ENCODE data around the gene RBM10. TPM values are rescaled to one million over a fixed set of nuclear protein-coding genes. Genes with fewer than 3 reads are reported as not detected.

The RBM10 gene
- total RNA-seq, 1 donor from 2014 or later, result 64.6 TPM

GRCh38 chrX:47217852-47218279 is 72.8 kb downstream of the RBM10 start:
- Mint-ChIP-seq H3K4me1 (peaks cover 37% of the 10 kb centered on the region), H3K27ac (peak overlapping the region; percentile 99), H3K36me3 (ENCODE audit: low read depth) (peaks cover 53% of the 10 kb centered on the region), H3K4me3 (peak overlapping the region; percentile 92), H3K27me3 (no peaks in the 10 kb centered on the region), H3K9me3 (no peaks in the 10 kb centered on the region)
- intact Hi-C loops (cut with micrococcal nuclease), result loop anchor here (1.0 to 5.0 kb wide), 7 partner anchors 15 to 1699 kb away; partner anchors contain the start of genes ELK1, PIM2, RBM10 and UBA1
- DNase-seq, result peak; percentile 98

DNA sequence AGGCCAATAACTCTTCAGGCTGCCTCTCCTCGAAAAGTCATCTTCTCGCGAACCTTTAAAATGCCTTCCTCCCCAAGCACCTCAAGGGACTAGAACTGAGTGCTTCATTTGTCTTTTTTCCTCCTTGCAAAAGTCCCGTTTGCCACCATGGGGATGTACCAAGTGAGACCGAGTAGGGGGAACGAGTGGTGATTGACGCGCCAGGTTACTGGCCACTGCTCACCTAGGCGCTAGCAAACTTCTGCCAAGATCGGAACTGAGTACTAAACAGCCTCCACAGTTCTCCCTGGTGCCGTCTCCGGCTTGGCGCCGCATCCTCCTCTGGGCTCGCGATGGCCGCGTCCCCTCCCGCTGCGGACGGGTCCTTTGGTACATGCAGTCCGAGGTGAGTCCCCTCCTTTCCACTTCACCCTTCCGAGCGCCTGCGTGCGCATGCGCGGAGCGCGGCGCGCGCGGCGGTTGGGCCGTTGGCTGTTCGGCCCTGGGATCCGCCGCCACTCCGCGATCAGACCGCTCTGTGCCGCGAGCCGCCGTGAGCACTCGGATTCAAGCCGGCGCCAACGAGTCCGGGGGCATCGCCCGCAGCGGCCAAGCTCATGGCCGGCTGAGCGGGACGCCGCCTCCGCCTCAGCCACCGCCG is 73.4 kb downstream of the RBM10 start, which contains the start of gene CDK16:
Gene CDK16 (plus strand): TSS at position 402 of the 640 bp plus-strand sequence. CDS start 4,877 bp downstream, outside the sequence.
- DNase-seq, result peak; percentile 93
- H3K9me3 Mint-ChIP-seq, result no peaks in the 10 kb centered on the region
- H3K27ac Mint-ChIP-seq, result peak within 1 kb of the TSS; percentile 99
- intact Hi-C loops (cut with micrococcal nuclease), result loop anchor here (1.0 to 5.0 kb wide), 5 partner anchors 15 to 1699 kb away; partner anchors contain the start of genes ELK1, PIM2, RBM10 and USP11
- H3K4me3 Mint-ChIP-seq, result peak within 1 kb of the TSS; percentile 92
- H3K27me3 Mint-ChIP-seq, result no peaks in the 10 kb centered on the region
- H3K36me3 Mint-ChIP-seq (ENCODE audit: low read depth), result peaks cover 50% of the 10 kb centered on the region
- peaks cover 37% of the 10 kb centered on the region for H3K4me1 Mint-ChIP-seq

- Mint-ChIP-seq H3K9me3 (no peaks in the 10 kb centered on the region), H3K36me3 (ENCODE audit: low read depth) (peaks cover 49% of the 10 kb centered on the region), H3K27me3 (no peaks in the 10 kb centered on the region), H3K4me1 (peaks cover 36% of the 10 kb centered on the region), H3K4me3 (peak overlapping the region; percentile 92), H3K27ac (peak overlapping the region; percentile 92)
- intact Hi-C loops (cut with micrococcal nuclease), result loop anchor here (1.0 to 5.0 kb wide), 5 partner anchors 14 to 1698 kb away; partner anchors contain the start of genes ELK1, PIM2, RBM10 and USP11
- DNase-seq, result peak; percentile 87
Observed at GRCh38 chrX:47218920-47219815, 74.1 kb downstream of the RBM10 start.

DNA sequence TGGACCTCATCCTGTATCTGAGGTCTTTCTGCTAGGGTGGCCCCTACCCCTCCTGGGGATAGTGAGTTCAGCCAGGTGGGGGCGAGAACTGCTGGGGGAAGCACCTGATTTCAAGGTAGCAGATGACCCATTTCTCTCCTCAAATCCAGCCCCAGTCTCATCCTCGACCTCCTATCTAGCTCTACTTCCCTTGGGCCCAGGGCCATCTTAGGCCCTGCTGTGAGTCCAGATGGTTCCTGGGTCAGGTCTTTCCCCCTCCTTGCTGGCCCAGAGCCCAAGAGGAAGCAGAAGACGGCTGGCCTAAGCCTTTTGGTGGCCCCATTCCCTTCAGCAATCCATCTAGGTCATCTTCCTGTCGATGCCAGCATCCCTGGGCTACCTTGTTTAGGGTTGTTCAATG is 76.7 kb downstream of the RBM10 start:
- peaks cover 30% of the 10 kb centered on the region for H3K4me1 Mint-ChIP-seq
- no peak overlapping the region for H3K4me3 Mint-ChIP-seq
- peaks cover 42% of the 10 kb centered on the region for H3K36me3 Mint-ChIP-seq (ENCODE audit: low read depth)
- peak overlapping the region; percentile 62 for H3K27ac Mint-ChIP-seq
- DNase-seq, result no peak
- no peaks in the 10 kb centered on the region for H3K9me3 Mint-ChIP-seq
- H3K27me3 Mint-ChIP-seq, result no peaks in the 10 kb centered on the region
- intact Hi-C loops (cut with micrococcal nuclease), result no loop called here

DNA sequence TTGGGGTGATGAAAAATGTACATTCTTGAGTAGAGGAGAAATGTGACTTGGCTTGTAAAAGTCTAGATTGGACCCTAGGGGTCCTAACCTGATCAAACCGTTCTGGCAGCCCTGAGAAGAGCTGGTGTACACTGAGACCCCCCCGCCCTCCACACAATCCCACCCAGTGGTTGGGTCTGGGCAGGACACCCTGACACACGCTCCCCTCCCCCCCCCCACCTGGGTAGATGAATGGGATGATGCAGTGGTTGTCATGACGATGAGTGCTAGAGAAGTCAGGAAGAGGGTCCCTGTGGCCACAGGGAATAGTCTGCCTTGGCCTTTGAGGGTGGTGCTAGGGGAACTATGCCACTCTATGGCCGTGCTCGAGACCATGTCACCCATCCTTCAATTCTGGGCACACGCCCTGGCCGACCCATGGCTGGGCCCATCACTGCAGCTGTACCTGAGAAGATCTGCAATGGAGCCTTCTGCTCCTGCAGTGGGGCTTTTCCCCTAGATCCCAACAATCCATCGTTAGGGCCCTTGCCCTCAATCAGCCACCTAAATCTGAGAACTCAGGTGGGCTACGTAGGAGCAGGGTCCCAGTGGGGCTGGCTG is 77.8 kb downstream of the RBM10 start:
- intact Hi-C loops (cut with micrococcal nuclease), result no loop called here
- peaks cover 21% of the 10 kb centered on the region for H3K4me1 Mint-ChIP-seq
- DNase-seq, result no peak
- H3K27ac Mint-ChIP-seq, result no peak overlapping the region
- no peaks in the 10 kb centered on the region for H3K9me3 Mint-ChIP-seq
- H3K4me3 Mint-ChIP-seq, result no peak overlapping the region
- H3K36me3 Mint-ChIP-seq (ENCODE audit: low read depth), result peaks cover 39% of the 10 kb centered on the region
- no peaks in the 10 kb centered on the region for H3K27me3 Mint-ChIP-seq

- Mint-ChIP-seq H3K4me3 (no peak overlapping the region), H3K9me3 (no peaks in the 10 kb centered on the region), H3K27me3 (no peaks in the 10 kb centered on the region), H3K4me1 (peaks cover 21% of the 10 kb centered on the region), H3K36me3 (ENCODE audit: low read depth) (peaks cover 44% of the 10 kb centered on the region), H3K27ac (no peak overlapping the region)
- intact Hi-C loops (cut with micrococcal nuclease), result no loop called here
- DNase-seq, result no peak
Observed at GRCh38 chrX:47223476-47224250, 78.6 kb downstream of the RBM10 start.

- no peaks in the 10 kb centered on the region for H3K9me3 Mint-ChIP-seq
- H3K27me3 Mint-ChIP-seq, result no peaks in the 10 kb centered on the region
- peaks cover 19% of the 10 kb centered on the region for H3K4me1 Mint-ChIP-seq
- no peak overlapping the region for H3K27ac Mint-ChIP-seq
- peaks cover 43% of the 10 kb centered on the region for H3K36me3 Mint-ChIP-seq (ENCODE audit: low read depth)
- intact Hi-C loops (cut with micrococcal nuclease), result no loop called here
- no peak for DNase-seq
- H3K4me3 Mint-ChIP-seq, result no peak overlapping the region
Observed at GRCh38 chrX:47224266-47224895, 79.4 kb downstream of the RBM10 start.

DNA sequence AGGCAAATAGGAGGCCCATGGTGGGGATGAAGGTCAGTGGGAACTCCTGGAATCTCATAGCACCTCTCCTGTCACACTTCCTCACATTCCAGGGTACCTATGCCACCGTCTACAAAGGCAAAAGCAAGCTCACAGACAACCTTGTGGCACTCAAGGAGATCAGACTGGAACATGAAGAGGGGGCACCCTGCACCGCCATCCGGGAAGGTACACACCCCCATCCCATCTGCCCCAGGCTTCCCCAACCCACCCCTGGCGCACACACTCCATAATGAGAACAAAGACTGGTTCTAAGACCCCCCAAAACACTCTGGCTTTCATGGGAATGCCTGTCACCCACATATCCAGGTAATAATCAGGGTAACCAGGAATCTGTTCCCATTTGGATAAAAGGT is 79.9 kb downstream of the RBM10 start:
- Mint-ChIP-seq H3K27ac (no peak overlapping the region), H3K4me1 (peaks cover 15% of the 10 kb centered on the region), H3K36me3 (ENCODE audit: low read depth) (peaks cover 43% of the 10 kb centered on the region), H3K9me3 (peaks cover under 1% of the 10 kb centered on the region), H3K4me3 (no peak overlapping the region), H3K27me3 (no peaks in the 10 kb centered on the region)
- DNase-seq, result no peak
- intact Hi-C loops (cut with micrococcal nuclease), result no loop called here

GRCh38 chrX:47226071-47226470 is 81.0 kb downstream of the RBM10 start:
- Mint-ChIP-seq H3K27me3 (no peaks in the 10 kb centered on the region), H3K9me3 (peaks cover 4% of the 10 kb centered on the region), H3K27ac (no peak overlapping the region), H3K4me1 (peaks cover 6% of the 10 kb centered on the region), H3K4me3 (no peak overlapping the region), H3K36me3 (ENCODE audit: low read depth) (peaks cover 45% of the 10 kb centered on the region)
- intact Hi-C loops (cut with micrococcal nuclease), result no loop called here
- DNase-seq, result no peak

GRCh38 chrX:47226531-47227333 is 81.7 kb downstream of the RBM10 start:
- H3K4me1 Mint-ChIP-seq, result peaks cover 6% of the 10 kb centered on the region
- H3K36me3 Mint-ChIP-seq (ENCODE audit: low read depth), result peaks cover 45% of the 10 kb centered on the region
- H3K27me3 Mint-ChIP-seq, result no peaks in the 10 kb centered on the region
- no peak for DNase-seq
- H3K9me3 Mint-ChIP-seq, result peaks cover 4% of the 10 kb centered on the region
- H3K4me3 Mint-ChIP-seq, result no peak overlapping the region
- no peak overlapping the region for H3K27ac Mint-ChIP-seq
- intact Hi-C loops (cut with micrococcal nuclease), result no loop called here

DNA sequence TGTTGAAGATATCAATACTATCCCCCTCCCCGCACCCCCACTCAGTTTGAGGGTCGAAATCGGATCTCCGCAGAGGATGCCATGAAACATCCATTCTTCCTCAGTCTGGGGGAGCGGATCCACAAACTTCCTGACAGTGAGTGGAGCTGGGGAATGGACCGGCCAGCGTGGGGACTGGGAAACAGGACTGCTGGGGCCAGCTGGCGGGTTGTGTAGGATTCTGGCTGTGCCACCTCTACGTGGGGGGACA is 82.2 kb downstream of the RBM10 start:
- peaks cover 42% of the 10 kb centered on the region for H3K36me3 Mint-ChIP-seq (ENCODE audit: low read depth)
- peaks cover 4% of the 10 kb centered on the region for H3K9me3 Mint-ChIP-seq
- intact Hi-C loops (cut with micrococcal nuclease), result no loop called here
- no peak overlapping the region for H3K27ac Mint-ChIP-seq
- H3K4me3 Mint-ChIP-seq, result no peak overlapping the region
- no peaks in the 10 kb centered on the region for H3K27me3 Mint-ChIP-seq
- no peak for DNase-seq
- peaks cover 5% of the 10 kb centered on the region for H3K4me1 Mint-ChIP-seq

- Mint-ChIP-seq H3K36me3 (ENCODE audit: low read depth) (peaks cover 37% of the 10 kb centered on the region), H3K4me1 (peaks cover 9% of the 10 kb centered on the region)
- intact Hi-C loops (cut with micrococcal nuclease), result no loop called here
Observed at GRCh38 chrX:47228550-47229270, 83.7 kb downstream of the RBM10 start.

More at GRCh38 chrX:47228550-47229270, 83.7 kb downstream of the RBM10 start:
- no peak for DNase-seq
- Mint-ChIP-seq H3K27me3 (peaks cover 3% of the 10 kb centered on the region), H3K9me3 (peaks cover 4% of the 10 kb centered on the region), H3K4me3 (no peak overlapping the region), H3K27ac (no peak overlapping the region)

Data from activated CD4-positive, alpha-beta T cell treated with anti-CD3 and anti-CD28 coated beads, Interleukin-2, amount 10 ng/mL, durations not matched to agents 24 days and 14 days (primary cell).